RWPE1 (cell line): ENCODE data around the gene MAJIN.
A peak's percentile ranks its signal among the peaks of the same experiment; 100 is the strongest.

Experiments
- CTCF ChIA-PET: fragments of 350-600 bp; sonication (Branson Sonifier 250); formaldehyde crosslinking; extraction: SDS; loops from one replicate; lab custom pipeline; 2021; lab: Yijun Ruan, JAX
- POLR2A ChIA-PET: fragments of 400-600 bp; formaldehyde crosslinking; extraction: SDS; loops from one replicate; lab custom pipeline; 2020; ENCODE audit warnings: antibody characterized with exemption; ENCODE audit not compliant: low non-redundant PET; lab: Yijun Ruan, JAX
- DNase-seq: peaks from one replicate; pipeline ENCODE4 v3.0.0; 2012; ENCODE audit warnings: low spot score
- H3K27ac ChIP-seq: fragments of 450-650 bp; 2 replicates; pipeline ENCODE4 v1.5.1; 2017
- TF ChIP-seq, protein P1 (sequence below): fragments of 450-650 bp; conservative IDR thresholded peaks from 2 replicates; pipeline ENCODE4 v1.5.1; 2017; ENCODE audit warnings: low read depth, mild to moderate bottlenecking

MAJIN gene

GRCh38 chr11:64971421-64972233 is at the start of gene MAJIN:
TSS of gene MAJIN (minus strand) at chr11:64972108. CDS start at chr11:64959405, 12,703 bp downstream.
- H3K27ac ChIP-seq: peak within 1 kb of the TSS; percentile 96
- TF ChIP-seq, protein P1, sequence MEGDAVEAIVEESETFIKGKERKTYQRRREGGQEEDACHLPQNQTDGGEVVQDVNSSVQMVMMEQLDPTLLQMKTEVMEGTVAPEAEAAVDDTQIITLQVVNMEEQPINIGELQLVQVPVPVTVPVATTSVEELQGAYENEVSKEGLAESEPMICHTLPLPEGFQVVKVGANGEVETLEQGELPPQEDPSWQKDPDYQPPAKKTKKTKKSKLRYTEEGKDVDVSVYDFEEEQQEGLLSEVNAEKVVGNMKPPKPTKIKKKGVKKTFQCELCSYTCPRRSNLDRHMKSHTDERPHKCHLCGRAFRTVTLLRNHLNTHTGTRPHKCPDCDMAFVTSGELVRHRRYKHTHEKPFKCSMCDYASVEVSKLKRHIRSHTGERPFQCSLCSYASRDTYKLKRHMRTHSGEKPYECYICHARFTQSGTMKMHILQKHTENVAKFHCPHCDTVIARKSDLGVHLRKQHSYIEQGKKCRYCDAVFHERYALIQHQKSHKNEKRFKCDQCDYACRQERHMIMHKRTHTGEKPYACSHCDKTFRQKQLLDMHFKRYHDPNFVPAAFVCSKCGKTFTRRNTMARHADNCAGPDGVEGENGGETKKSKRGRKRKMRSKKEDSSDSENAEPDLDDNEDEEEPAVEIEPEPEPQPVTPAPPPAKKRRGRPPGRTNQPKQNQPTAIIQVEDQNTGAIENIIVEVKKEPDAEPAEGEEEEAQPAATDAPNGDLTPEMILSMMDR: no peak
- POLR2A ChIA-PET: no interaction called here
- DNase-seq: peak; percentile 60
- CTCF ChIA-PET: interaction anchor here (0.7 kb wide), 1 partner anchor 43 kb away, joined by 3 read pairs; the partner anchor contains the start of gene ARL2

- CTCF ChIA-PET: no interaction called here
Observed at GRCh38 chr11:65021509-65021908, 49.6 kb upstream of the MAJIN start.

DNA sequence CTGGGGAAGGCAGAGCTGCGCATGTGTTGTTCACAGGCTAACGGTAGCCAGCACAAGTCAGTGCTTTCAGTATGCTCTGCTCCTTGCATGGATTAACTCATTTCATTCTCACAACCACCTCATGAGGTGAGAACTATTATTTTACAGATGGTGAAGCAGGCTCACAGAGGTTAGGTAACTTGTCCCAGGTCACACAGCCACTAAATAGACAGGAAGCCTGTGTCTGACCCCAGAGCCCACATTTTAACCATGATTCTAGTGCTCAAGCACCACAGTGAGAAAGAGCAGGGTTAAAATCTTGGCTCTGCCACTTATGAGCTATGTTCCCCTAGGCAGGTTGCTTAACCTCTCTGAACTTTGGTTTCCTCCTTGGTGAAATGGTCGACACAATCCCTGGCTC is 49.1 kb upstream of the MAJIN start:
- CTCF ChIA-PET: no interaction called here
- no peak for DNase-seq
- POLR2A ChIA-PET: interaction anchor here (0.6 kb wide), 1 partner anchor 95 kb away, joined by 7 read pairs; no protein-coding TSS in a partner anchor
- H3K27ac ChIP-seq: 0 out of 2 replicates have a peak overlapping the region, but pooled peaks have one; percentile 40
- TF ChIP-seq, protein P1: no peak

More at GRCh38 chr11:65021509-65021908, 49.6 kb upstream of the MAJIN start:
- DNase-seq: no peak
- TF ChIP-seq, protein P1: no peak
- H3K27ac ChIP-seq: peak overlapping the region; percentile 43
- POLR2A ChIA-PET: no interaction called here

DNA sequence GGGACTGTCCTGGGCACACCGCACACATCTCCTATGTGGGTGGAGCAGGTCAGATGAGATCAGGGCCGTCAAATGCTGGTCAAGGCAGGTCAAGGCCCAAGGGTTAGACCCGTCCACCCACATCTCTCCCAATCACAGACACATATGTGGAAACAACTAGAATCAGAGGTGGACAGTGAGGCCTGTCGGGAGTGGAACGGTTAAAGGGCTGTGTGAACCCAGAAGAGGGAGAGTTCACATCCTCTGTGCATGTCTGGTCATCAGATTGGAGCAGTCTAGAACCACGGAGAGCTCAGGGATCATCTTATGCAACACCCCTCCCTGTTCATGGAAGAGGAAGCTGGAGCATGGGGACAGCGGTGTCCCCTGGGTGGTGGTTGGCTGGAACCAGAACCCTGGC is 47.9 kb upstream of the MAJIN start:
- no peak for DNase-seq
- TF ChIP-seq, protein P1: no peak
- POLR2A ChIA-PET: interaction anchor here (0.5 kb wide), 1 partner anchor 21 kb away, joined by 3 read pairs; no protein-coding TSS in a partner anchor
- H3K27ac ChIP-seq: peak overlapping the region; percentile 40
- CTCF ChIA-PET: no interaction called here

GRCh38 chr11:65017937-65018336 is 46.0 kb upstream of the MAJIN start:
- no peak for DNase-seq
- no peak overlapping the region; the same call in 1 of the 2 replicates for H3K27ac ChIP-seq
- CTCF ChIA-PET: no interaction called here
- POLR2A ChIA-PET: no interaction called here
- TF ChIP-seq, protein P1: no peak

DNA sequence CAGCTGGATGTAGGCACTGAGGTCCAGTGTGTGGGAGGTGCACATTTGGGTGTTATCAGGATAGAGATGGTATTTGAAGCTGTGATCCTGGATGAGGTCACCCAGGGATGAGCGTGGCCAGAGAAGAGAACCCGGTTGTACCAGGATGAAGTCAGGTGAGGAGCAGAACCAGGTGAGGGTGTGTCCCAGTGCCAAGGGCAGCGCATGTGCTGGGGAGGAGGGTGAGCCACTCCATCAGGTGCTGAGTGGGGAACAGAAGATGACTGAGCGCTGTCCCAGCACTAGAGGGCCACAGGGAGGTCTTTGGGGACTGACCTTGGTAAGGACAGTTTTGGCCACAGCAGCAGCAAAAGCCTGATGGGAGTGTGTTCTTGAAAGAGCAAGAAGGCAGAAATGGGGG is 44.8 kb upstream of the MAJIN start:
- CTCF ChIA-PET: interaction anchor here (0.6 kb wide), 1 partner anchor 33 kb away, joined by 4 read pairs; no protein-coding TSS in a partner anchor
- POLR2A ChIA-PET: interaction anchor here (0.6 kb wide), 1 partner anchor 58 kb away, joined by 4 read pairs; no protein-coding TSS in a partner anchor
- peak overlapping the region; percentile 98 for H3K27ac ChIP-seq
- TF ChIP-seq, protein P1: no peak
- no peak for DNase-seq
